ENCODE data around the gene TMEM138.

TMEM138 gene

DNA sequence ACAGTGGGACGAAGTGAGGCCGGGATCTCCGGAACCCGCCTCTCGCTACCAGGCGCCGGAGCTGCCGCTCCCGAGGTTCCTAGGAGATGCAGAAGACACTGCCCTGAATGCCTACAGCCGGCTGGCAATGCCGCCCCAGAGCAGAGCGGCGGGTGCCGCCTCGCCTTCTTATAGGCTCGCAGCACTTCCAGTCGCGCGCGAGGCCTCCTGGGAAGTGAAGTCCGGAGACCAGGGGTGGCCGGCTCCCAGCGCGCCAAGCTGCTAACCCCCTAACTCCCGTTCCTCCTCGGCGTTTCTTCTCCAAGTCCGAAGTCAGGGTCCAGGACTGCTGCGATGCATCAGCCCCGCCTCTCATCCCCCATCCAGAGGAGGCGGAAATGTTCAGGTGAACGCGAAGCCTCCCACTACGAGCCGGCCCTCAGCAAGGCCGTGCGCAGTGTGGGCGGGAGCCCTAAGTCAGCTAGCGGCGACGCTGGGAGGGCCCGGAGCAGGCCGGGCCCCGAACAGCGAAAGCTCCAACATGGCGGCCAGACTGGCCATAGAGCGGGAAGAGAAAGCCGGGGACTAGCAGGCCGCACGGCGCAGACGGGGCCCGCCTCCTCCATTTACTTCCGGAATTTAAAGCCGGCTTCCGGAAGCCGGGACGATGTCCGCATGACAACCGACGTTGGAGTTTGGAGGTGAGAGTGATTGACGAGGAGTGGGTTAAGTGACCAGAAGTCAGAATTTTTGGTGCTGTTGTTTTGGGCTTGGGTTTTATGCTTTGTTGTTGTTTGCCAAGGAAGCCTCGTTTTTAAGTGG is at the start of gene TMEM138, which contains the start of gene CYB561A3:
Gene TMEM138 (plus strand): TSS at position 634 of the 801 bp plus-strand sequence. CDS start 2,017 bp downstream, outside the sequence.
Gene CYB561A3 (minus strand): TSS at position 142 of the 801 bp plus-strand sequence. CDS start 5,169 bp downstream, outside the sequence.
- in situ Hi-C loops (cut with MboI; ENCODE audit: low sequenced_read_pairs), result no loop called here

GRCh38 chr11:61315260-61315659 is 46.9 kb upstream of the TMEM138 start:
- in situ Hi-C loops (cut with MboI; ENCODE audit: low sequenced_read_pairs), result no loop called here

- in situ Hi-C loops (cut with MboI; ENCODE audit: low sequenced_read_pairs), result no loop called here
These were observed 36.3 kb upstream of the TMEM138 start for GRCh38 chr11:61325649-61326414.

- in situ Hi-C loops (cut with MboI; ENCODE audit: low sequenced_read_pairs), result no loop called here
These were observed 34.5 kb upstream of the TMEM138 start for GRCh38 chr11:61327669-61328071.

- in situ Hi-C loops (cut with MboI; ENCODE audit: low sequenced_read_pairs), result no loop called here
These were observed 33.8 kb upstream of the TMEM138 start for GRCh38 chr11:61328351-61328750.

- in situ Hi-C loops (cut with MboI; ENCODE audit: low sequenced_read_pairs), result no loop called here
These were observed 32.3 kb upstream of the TMEM138 start for GRCh38 chr11:61329871-61330270.

GRCh38 chr11:61331651-61332050 is 30.5 kb upstream of the TMEM138 start:
- in situ Hi-C loops (cut with MboI; ENCODE audit: low sequenced_read_pairs), result no loop called here

- in situ Hi-C loops (cut with MboI; ENCODE audit: low sequenced_read_pairs), result no loop called here
These were observed 29.8 kb upstream of the TMEM138 start for GRCh38 chr11:61332281-61332796.

- in situ Hi-C loops (cut with MboI; ENCODE audit: low sequenced_read_pairs), result no loop called here
These were observed 29.2 kb upstream of the TMEM138 start, which contains the start of the genes DDB1 and TKFC for GRCh38 chr11:61332797-61333549. Gene DDB1, minus strand, starts transcription at chr11:61333105. Its CDS starts 137 bp downstream, at chr11:61332968. Gene TKFC, plus strand, starts transcription at chr11:61333228. Its CDS starts 1,501 bp downstream, at chr11:61334729.

DNA sequence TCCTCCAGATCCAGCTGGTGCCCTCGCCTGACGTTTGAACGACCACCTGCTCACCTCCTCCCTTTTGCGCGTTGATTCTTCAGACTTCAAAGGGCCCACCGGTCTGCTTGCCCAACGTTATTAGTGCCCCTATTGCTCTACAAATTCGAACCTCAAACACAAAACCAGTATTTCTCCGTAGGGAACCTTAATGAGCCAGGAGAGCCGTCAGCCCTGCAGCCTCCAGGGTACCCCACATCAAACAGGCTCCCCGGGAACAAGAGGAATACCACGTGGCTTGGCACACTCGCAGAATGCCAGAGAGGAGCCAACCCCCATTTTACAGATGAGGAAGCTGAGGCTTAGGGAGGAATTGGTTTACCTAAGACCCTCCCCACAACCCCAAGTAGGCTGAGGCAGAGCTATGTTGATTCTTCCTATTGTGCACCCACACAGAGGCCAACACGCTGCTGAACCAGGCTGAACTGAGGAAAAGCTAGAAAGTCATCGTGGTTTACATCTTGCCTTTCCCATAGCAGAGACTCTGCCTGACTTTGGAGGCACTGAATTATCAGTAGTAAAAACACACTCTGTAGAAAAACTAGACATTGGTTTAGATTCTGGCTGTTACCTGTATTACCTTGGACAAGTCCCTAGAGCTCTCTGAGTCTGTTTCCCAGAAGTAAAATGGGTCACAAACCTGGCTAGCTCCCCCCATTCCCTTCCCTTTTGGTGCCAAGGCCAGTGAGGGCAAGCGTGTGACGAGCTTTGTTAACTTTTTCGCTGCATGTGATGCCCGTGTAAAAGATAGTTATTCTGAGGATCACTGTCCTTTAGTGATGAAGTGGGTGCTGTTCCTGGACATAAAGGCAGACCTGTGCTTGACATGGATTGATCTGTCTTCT is 28.4 kb upstream of the TMEM138 start:
- in situ Hi-C loops (cut with MboI; ENCODE audit: low sequenced_read_pairs), result no loop called here

DNA sequence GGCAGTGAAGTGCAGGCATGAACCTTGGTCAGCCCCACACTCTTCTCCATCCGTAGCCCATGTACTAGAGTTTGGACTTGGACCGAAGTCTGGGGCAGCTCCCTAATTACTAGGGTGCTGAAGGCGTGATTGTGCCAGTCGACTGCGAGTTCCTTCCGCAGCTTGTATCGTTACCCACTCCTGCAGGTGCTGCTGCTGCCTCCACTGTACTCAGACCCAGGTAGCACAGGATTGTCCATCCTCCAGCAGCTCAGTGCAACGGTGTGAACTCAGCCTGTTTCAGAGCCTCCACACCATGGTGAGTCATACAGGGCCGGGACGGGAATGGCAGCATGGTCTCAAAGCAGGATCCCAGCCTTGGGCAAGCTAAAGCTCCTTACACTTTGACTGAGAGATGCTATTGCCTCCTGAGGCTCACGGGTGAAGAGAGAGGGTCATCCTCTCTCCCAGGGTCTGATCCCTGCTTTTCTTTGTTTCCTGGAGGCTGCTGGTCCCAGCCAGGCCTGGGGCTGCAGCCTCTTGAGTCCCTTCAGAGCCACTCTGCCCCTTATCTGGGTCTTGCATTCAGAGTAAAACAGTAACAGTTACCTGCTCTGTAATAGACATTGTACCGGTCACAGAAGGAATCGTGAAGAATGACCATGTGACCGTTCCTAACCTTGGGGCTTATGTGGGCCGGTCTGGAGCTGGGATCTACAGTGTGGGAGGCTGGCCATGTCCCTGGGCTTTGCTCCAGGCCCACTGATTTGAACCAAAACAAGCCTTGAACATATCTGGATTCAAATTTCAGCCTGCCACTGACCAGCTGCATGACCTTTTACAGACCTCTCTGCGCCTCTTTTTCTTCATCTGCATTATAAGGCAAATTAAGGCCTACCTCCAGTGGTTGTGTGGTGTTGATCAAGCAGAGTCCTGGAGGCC is 27.5 kb upstream of the TMEM138 start:
- in situ Hi-C loops (cut with MboI; ENCODE audit: low sequenced_read_pairs), result no loop called here

GRCh38 chr11:61335355-61335710 is 26.8 kb upstream of the TMEM138 start:
- in situ Hi-C loops (cut with MboI; ENCODE audit: low sequenced_read_pairs), result no loop called here

GRCh38 chr11:61336171-61336935 is 25.8 kb upstream of the TMEM138 start:
- in situ Hi-C loops (cut with MboI; ENCODE audit: low sequenced_read_pairs), result no loop called here

GRCh38 chr11:61337706-61338470 is 24.3 kb upstream of the TMEM138 start:
- in situ Hi-C loops (cut with MboI; ENCODE audit: low sequenced_read_pairs), result no loop called here

- in situ Hi-C loops (cut with MboI; ENCODE audit: low sequenced_read_pairs), result no loop called here
These were observed 23.2 kb upstream of the TMEM138 start for GRCh38 chr11:61338783-61339489.

DNA sequence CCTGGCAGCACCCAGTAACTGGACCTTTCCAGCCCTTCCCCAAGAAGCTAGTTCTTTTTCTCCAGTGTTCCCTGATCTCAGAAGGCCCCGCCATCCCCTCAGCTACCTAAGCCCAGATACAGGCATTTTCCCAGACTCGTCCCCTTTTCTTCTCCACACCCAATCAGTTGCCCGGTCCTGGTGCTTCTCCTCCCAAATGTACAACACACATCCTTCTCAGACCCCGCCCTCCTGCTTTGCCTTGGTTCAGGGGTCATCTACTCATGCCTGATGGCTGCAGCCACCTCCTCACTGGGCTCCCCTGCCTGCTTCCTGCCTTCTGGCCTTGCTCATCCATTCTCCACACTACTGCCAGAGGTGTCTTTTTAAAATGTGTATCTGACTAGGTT is 22.7 kb upstream of the TMEM138 start:
- in situ Hi-C loops (cut with MboI; ENCODE audit: low sequenced_read_pairs), result no loop called here

- in situ Hi-C loops (cut with MboI; ENCODE audit: low sequenced_read_pairs), result no loop called here
These were observed 21.2 kb upstream of the TMEM138 start for GRCh38 chr11:61340979-61341378.

All from hTERT RPE-1 (cell line).